ENCODE measurements around the gene IFFO2.

DNA sequence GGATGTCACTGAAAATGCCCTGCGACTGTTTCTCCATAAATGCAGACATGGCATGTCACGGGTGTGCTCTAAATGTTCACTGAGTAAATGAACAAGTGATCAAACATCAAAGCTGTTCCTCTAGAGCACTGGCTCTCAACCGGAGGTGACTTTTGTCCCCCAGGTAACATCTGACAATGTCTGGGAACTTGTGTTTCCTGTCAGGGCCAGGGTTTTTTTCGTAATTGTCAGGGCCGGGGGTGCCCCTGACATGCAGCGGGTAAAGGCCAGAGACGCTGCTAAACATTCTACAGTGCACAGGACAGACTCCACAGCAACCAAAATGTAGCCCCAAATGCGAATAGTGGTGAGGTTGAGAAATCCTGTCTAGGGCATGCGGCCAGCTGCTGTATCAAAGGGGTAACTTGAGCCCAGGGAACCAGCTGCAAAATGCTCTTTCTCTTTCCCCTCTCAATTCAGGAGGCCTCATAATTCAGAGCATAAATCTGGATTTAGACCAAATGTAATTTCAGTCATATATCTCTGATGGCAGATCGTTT, 56.1 kb downstream of the IFFO2 start:
- TF ChIP-seq POLR2AphosphoS5 (IDR thresholded peaks at IDR 0.05) (no peak), CTCF (IDR thresholded peaks at IDR 0.05) (no peak)
